Peyer's patch (tissue), 4 donors: ENCODE measurements around the gene ZMYND12.

Source experiments
- POLR2A ChIP-seq, 2 donors: fragments of 450-650 bp; IDR thresholded peaks; one replicate each; pipeline ENCODE4 v1.5.1; 2017; ENCODE audit warnings: antibody characterized with exemption in 2 of 2, mild to moderate bottlenecking in 2 of 2, moderate library complexity in 2 of 2
- TF ChIP-seq, protein P1 (sequence below), 6 experiments: fragments of 450-650 bp in 4 of 6; fragments of 200-600 bp in 2 of 6; sonication (generic) in 1 of 6; IDR thresholded peaks; one replicate each; pipeline ENCODE4 v1.5.1; 2017 to 2019; ENCODE audit warnings: antibody characterized with exemption in 6 of 6, mild to moderate bottlenecking in 3 of 6, moderate library complexity in 1 of 6

DNA sequence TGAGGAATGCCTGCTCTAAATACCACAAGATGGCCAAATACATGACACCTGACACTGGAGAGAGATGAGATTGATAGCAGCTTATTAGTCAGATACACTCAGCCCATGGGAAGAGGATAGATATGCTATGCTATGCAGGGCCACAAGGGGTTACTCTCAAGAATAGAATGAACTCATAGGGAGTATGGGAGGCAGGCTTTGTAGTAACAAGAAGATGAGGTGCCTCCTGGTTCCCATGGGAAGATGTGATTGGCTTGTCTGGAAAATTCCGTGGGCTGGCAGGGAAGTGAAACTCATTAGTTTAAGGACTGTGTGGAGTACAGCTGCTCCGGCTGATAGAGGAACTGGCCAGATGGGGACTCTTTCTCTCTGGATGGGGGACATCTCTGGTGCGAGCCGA is 23.8 kb upstream of the ZMYND12 start:
- TF ChIP-seq, protein P1, sequence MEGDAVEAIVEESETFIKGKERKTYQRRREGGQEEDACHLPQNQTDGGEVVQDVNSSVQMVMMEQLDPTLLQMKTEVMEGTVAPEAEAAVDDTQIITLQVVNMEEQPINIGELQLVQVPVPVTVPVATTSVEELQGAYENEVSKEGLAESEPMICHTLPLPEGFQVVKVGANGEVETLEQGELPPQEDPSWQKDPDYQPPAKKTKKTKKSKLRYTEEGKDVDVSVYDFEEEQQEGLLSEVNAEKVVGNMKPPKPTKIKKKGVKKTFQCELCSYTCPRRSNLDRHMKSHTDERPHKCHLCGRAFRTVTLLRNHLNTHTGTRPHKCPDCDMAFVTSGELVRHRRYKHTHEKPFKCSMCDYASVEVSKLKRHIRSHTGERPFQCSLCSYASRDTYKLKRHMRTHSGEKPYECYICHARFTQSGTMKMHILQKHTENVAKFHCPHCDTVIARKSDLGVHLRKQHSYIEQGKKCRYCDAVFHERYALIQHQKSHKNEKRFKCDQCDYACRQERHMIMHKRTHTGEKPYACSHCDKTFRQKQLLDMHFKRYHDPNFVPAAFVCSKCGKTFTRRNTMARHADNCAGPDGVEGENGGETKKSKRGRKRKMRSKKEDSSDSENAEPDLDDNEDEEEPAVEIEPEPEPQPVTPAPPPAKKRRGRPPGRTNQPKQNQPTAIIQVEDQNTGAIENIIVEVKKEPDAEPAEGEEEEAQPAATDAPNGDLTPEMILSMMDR (IDR thresholded peaks at IDR 0.05) = no peak
- TF ChIP-seq POLR2A (IDR thresholded peaks at IDR 0.05) = no peak
